Stimulated activated CD8-positive, alpha-beta memory T cell treated with anti-CD3 and anti-CD28 coated beads, Interleukin-12 subunit alpha, Interleukin-12 subunit beta, amount 100 ng/mL, for 24 hours (primary cell): ENCODE data around the gene CKB.

Source experiments
- DNase-seq: peaks from one replicate; pipeline ENCODE4 v3.0.0-alpha.2; 2020; ENCODE audit errors: extremely low read depth

The CKB gene

DNA sequence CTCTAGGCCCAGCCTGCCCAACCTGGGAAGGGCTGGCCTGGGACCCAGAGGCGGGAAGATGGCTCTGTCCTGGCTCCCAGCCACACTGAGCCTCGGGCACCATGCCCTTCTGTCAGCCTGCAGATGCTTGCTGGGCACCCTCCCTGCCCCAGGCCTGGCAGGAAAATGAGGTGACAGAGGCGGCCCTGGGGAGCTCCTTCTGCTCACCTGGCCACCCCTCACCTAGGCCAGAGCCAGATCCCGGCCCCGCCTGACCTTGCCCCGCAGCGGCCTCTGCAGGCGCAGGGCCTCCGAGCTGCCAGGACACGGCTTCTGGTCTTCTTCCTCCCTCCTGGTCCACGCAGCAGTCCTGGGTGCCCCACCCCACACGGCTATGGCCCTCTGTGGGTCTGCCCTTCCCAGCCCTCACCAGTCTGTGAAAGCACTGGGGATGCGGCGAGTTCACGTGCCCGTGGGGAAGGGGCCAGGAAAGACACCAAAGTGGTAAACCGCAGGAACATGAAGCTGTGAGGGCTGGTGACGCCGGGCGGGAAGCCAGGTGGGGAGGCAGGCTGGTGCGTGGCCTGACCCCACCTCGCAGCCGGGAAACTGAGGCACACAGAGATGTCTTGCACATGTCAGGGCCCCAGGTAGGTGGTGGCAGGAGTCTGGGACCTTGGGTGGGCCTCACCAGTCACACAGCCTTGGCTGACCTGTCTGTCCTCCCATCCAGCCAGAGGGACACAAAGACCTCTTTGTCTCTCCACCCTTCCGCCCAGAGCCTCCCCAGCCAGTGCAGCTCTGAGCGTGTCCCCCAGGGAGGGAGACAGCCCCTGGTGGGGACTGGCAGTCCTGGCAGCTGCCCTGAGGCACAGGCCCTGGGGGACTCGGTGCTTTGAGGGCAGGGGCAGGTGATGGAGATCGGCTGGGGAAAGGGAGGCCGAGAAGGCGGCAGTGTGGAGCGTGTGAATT lies 27.0 kb upstream of the CKB start:
- no peak for DNase-seq

DNA sequence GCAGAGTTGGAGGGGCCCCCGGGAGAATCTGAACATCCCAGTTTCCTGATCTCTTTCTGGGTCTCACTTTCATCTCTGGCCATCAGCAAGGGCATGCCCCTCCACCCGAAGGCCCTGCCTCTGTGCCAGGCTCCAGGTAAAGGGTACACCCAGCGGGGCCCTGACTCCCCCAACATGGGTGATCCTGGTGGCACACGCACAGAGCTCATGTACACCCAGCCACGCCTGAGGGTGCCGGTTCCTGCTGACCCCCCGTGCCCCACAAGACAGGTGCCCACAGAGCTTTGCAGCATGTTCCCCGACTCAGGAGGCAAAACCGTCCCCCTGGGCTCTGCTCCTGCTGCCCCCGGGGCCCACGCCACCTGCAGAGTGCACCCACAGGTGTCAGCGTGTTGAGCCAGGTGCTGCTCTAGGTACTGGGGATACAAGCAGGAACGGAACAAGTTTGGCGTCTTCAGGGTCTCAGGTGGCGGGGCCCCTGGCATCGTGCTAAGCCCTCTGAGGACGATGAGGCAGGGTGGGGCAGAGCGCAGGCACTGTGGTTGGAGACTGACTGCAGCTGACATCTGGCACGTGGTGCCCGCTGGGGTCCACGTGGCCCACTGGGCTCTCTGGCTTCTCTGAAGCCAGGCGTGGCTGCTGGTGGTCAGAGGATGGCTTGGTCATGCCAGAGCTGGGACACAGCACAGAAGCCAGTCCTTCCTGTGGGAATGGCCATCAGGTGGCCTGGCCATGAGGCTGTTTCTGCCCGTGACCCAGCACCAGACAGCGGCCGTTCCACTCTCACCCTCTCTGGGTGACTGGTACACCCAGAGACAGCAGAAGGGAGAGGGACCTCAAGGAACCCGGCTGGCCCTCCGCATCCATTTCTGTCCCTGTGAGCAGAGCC lies 26.1 kb upstream of the CKB start:
- DNase-seq, result no peak

DNA sequence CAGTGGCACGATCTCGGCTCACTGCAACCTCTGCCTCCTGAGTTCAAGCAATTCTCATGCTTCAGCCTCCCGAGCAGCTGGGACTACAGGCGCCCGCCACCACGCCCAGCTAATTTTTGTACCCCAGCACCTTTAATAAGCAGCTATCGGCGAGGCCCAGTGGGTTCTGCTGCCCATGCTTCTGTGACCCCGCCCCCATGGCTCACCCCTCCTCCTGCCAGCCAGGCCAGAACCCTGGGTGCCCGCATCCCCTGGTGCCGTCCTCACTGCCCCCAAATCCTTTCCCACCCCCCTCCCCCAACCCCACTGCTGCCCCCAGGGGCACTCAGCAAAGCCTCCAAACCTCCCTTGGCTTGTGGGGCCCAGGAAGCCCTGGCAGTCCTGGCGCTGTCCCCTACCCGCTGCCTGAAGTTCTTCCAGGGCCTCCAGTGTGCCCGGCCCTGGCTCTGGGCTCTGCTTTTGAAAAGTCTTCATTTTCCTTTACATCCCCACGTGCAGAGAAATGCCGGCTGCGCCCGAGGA lies 25.4 kb upstream of the CKB start:
- no peak for DNase-seq

DNA sequence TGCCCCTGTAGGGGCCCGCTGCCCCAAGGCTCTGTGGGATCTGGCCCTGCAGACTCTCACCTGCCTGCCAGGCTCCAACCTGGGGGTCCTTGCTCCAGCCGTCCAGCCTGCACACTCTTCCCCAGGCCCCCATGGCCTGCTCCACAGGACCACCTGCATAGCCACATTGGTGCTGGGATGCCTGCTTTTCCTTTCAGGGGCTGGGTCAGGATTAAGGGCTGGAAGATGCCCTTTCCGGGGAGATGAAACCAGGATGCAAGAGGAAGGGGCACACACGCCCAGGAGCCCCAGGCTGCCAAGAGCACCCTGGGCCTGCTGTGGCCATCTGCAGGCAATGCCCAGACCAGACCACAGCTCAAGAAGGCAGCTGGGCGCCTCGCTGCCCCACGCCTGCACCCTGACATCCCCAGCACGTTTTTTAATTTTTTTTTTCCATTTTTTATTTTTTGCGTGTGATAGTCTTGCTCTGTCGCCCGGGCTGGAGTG lies 24.9 kb upstream of the CKB start:
- no peak for DNase-seq

DNA sequence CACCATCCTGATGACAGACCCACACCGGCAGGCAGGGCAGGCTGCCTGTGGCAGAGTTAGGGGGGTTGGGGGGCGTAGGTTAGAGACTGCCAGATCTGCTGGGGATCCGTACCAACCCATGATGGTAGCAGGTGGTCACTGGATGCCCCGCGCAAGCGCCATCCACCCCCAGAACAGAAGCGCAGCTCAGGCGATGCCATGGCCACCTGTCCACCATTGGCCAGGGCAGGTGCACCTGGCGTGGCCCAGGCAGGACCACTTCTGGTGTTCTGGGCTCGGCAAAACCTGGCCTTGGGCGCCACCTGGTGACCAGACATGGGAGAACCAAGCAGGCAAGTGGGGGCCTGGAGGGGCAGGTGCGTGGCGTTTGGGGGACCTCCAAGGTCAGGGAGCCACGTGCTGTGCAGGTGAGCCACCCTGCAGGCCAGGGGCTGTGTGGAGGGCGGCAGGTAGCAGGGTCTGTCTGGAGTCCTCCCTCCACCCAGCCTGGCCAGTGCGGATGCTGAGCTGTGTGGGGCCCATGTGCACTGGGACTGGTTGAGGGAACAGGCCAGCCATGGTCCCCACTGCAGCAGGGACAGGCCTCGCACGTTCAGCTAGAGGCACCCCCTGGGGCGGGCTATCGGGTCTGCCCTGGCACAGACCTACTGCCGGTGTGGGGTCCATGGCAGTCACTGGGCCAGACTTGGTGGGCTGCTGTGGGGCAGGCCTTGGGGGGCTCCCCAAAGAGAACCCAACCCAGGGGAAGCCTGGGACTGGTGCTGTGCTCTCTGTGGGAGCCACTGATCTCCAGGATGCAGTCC lies 24.2 kb upstream of the CKB start:
- DNase-seq, result peak; percentile 39

DNA sequence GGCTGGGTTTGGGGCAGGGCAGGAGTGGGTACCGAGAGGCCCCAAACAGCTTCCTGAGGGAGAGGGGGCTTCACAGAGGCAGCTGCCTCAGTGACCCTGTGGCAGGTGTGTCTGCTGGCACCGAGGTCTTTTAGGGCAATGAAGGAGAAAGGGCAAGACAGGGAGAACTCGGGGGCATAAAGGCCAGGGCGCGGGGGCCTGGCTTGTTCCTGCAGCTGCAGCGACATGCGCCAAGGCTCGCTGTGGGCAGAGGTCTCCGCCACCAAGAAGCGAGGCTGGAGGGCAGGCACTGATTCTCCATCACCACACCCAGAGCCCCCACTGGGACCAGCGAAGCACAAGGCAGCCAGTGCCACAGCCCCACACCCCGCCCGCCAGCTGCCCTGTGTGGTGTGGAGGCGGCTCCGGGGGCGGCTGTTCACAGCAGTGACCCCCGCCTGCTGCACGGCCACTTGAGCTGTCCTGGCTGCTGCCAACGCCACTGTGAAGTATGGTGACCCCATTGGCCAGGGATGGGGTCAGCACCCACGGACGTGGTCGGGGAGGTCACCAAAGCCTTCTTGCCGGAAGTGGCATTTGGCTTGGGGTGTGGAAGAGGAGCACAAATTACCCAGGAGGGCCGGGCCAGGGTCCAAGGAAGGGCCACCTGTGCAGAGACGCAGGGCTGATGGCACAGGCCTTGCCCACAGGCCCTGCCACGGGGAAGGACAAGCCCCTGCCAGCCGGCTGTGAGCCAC lies 23.5 kb upstream of the CKB start:
- no peak for DNase-seq

DNA sequence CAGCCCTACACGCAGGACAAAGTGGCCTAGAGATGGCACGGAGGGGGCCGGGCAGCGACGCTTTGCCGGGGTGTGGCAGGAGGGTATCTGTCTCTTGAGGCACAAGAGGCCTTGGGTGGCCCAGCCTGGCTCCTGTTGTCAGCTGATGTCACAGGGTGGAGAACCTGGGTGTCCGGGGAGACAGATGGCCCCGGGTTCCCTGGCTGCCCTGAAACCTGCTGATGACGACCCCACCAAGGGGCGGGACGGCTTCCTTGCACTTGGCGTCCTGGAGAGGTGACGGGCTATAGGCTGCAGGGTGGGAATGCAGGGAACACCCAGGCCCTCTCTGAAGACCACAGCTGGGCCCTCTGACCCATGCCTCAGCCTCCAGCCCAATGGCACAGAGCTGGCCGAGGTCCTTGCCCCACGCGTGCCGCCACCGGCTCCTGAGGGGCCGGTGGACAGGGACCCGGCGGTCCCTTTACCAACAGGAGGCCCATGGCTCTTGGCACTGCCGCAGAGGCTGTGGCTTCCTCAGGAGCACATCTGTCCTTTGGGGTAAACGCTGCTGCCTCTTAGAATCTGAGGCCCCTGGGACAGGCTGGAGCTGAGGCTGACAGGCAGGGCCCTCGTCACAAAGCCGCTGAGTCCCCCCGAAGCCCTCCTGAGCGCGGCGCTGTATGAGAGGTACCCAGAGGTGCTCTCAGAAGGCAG lies 22.7 kb upstream of the CKB start:
- DNase-seq, result no peak

DNA sequence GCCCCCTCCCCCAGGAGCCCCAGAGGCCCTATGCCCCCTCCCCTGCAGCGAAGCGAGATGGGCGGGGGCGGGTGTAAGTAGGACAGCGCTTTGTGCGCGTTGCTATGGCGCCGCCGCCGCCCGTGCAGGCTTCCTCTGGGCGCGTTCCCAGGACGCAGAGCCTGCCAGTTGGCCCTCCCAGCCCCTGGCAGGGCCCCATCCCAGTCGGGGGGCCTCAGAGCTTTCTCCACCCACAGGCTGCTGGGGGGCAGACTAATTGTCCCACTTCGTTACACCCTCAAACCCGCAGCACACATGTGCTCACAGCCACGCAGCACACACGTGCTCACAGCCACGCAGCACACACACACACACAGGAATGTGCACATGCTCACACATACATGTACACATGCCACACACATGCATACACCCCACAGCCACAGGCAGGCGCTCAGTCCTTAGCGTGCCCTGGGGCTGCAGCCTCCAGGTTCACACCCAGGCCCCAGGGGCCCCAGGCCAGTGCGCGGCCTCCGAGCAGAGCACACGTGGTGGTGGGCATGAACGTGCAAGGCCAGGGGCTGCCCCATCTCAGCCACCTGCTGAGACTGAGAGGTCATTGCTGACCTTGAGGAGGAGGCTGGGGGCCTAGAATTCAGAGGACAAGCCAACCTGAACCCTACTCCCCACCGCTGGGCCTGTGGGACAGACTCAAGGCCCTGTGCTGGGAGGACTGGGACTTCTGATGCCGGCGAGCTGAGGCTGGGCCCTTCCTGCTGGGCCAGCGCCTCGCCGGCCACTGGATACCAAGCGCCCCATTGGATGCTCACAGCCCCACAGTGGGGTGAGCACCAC lies 22.0 kb upstream of the CKB start:
- DNase-seq, result no peak

DNA sequence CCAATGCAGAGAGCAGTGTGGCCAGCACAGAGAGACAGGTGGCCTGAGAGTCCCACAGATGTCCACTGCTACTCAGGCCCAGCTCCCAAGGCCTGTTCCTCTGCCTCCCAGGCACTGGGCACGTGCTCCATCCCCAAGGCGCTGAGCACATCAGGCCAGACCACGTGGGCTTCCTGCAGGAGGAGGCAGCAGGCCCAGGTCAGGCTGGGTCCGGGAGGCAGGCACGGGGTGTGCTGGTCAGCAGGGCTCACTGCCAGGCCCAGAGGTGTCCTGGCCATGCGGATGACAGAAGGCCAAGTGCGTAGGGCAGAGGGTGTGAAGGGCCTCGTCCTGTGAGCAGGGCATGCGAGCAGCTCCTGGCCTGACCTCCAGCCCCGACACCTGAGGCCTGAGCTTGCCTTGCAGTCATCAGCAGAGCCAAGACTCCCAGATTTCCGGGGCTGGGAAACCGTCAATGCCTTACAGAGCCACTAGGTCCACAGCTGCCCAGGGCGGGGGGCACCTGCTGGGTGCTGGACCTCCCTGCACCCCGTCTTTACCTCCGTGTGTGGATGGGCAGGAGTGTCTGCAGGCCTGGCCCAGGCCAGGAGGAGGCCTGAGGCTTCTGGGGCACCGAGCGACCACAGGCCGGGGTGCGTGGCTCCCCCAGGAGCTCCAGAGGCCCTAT lies 21.2 kb upstream of the CKB start:
- DNase-seq, result no peak

DNA sequence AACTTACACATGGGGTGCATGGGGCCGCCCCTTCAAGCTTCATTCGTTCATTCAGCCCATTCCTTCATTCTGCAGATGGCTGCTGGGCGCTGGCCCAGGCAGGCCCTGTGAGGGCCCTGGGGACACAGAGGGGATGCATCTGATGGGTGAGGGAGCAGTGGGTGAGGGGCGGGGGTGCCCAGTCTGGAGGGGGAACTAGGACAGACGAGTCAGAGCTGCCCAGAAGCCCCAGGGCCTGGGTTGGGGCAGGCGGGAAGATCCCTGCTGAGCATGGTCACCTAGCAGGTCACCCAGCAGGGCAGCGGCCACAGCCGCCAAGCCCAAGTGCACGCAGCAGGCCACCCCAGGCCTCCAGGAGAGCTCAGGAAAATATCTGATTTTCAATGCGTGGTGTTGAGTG lies 20.5 kb upstream of the CKB start:
- no peak for DNase-seq

DNA sequence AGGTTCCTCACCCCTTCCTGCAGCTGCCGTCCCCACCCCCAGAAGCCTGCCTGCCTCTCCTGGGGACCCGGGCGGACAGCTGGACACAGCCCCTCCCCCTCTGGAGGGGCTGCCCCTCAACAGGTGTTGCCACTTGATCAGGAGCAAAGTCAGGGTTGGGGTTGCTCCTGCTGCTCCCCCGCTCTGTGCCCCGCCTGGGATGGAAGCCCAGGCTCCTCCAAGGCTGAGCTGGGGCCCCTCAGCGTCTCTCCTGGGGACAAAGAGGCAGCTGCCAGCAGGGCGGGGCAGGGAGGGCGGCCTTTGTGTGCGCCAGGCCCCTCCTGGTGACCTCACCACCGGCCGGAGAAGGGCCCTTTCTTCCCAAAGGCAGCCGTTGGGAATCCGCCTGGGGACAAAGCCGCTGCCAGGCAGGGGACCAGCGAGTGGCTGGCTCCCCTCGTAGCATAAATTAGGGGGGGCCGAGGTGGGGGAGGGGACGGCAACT lies 20.0 kb upstream of the CKB start:
- DNase-seq, result no peak

DNA sequence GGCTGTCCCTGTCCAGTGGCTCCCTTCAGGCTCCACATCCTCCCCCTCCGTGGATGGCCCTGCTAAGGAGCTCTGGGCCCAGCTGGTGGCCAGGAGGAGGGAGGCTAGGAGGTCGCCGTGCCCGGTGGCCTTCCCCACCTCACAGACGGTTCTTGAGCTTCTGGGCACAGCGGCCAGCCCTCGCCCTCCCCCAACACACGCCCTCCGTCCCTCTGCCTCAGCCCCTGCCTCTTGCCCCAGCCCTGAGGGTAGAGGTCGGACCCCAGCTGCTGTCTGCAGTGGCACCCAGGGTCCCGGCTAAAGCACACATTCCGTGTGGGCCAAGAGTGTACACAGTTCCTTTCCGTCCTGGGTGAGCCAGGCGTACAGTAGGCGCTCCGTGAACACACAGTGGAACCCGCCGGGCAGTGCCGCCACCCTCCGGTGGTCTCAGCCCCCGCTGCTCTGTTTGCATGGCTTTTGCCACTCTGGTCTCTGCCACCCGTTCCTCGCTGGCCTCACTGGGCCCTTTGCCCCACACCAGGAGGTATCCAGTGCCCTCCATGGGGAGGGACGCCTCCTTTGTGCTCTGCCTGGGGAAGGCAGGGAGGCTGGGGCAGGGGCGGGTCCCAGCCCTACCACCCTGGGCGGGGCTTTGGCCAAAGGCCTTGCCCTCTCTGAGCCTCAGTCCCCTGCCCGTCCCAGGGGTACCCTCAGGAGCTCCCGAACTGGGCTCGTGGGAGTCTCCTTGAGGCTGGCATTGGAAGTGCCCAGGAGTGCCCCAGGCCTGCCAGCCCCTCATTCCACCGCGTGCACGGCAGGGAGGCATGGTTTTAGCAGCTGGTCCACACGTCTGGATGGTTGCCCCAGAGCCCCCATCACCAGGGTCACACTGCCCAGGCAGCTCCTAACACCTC lies 19.3 kb upstream of the CKB start:
- no peak for DNase-seq

DNA sequence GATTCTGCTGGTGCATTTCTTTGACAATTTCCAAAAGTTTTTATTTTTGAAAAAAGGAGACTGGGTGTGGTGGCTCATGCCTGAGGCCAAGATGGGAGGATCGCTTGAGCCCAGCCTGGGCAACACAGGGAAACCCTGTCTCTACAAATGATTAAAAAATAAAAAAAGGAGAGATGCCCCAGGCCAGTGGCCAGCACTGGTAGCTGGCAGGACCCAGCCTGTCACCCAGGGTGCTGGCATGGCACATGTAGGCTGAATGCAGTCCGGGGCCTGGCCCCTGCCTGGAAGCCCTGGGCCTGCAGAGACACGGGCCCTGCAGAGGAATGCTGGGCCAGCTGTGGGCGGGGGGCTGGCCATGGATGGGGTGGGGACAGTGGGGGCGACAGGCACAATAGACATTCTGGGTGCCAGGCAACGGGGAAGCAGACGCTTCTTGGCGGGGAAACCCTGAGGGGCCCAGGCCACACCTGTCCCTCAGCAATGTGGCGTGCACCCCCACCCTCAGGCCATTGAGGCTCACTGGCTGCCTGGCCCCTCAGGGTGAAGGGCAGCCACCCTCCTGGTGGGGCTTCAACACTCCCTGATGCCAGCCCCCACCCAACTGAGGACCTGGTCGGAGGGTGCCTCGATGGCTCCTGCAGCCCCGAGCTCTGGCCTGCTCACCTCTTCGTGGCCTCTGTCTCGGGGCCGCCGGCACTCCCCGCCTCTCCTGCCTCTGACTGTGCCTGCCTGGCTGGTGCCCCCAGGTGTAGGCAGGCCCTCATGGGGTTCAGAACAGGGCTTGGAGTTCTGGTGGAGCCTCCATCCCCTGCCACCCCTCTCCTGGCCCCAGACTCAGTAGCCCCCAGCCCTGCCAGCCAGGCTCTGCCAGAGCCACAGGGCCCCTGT lies 18.4 kb upstream of the CKB start:
- DNase-seq, result no peak

DNA sequence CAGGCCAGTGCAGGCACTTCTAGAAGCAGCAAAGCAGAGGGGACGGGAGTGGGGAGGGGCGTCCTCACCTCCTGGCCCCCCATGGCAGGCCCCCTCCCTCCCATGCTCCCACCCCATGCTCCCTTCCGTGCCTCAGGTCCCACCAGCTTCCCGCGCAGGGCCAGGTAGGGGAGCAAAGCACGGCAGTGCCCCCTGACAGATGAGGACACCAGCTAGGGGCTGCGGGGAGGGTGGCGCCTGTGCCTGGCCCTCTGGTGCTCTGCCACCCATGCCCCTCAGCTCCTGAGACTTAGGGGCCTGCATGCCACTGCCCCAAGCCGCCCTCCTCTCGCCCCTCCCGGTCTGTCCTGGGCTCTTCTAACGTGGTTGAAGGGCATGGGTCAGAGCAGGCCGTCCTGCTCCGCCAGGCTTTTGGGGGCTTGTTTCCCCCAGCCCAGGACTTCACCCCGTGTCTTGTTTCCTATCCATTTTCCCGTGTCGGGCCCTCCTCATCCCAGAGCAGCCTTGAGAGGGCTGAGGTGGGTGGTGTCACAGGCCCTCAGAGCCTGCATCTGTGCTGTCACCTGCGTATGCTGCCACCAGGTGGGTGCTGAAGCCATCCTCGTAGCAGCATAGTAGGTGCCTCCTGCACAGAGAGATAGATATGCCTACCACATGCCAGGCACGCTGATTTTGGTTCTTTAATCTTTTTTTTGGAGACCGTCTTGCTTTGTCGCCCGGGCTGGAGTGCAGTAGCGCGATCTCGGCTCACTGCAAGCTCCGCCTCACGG lies 16.6 kb upstream of the CKB start:
- DNase-seq, result no peak

DNA sequence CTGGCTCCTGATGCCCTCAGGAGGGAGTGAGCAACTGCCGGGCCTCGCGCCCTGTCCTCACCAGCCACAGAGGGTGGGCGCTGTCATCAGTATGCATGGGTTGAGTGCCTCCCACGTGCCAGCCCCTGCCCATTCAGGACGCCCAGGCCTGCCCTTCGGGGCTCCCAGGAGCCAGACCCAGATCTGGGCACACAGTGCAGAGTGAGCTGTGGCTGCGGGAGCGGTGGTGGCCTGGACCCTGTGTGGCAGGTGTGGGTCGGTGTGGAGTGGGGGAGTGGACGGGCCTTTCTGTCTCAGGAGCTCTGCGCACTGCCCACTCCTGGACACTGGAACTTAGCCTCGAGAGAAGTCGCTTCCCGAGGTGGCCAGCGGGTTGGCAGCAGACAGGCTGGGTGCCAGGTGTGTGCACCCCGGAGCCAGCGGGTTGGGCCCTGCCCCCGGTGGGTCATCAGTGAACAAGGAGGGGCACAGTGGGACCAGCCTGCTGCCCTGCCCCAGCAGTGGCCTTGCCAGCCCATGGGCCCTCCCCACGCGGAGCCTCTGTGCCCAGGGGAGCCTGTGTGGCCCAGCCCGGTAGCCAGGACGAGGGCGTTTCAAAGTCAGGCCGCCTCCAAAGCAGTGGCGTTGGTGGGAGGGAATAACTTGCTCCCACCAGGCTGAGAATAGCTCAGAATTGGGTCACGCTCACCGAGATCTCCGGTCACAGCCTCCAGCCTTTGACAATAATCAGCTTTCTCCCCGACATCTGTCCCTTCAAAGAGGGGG lies 15.8 kb upstream of the CKB start:
- no peak for DNase-seq
